IMR-90 (cell line): Measurements from ENCODE around the gene SHB. TPM values are rescaled to one million over a fixed set of nuclear protein-coding genes. Genes with fewer than 3 reads are reported as not detected.

Experiments used
- ATAC-seq: fragments of 200-7000 bp; cut with Tn5 transposase; 2 replicates; pipeline ENCODE4 v1.9.1; 2020; ENCODE audit warnings: low read depth, mild to moderate bottlenecking, moderate library complexity
- BruUV-seq: library from RNA; stranded (reverse); fragments of 400-500 nt; replicated peaks from 2 replicates; lab custom pipeline; 2021; lab: Mats Ljungman, UMichigan
- CTCF ChIA-PET: fragments of 300-600 bp; formaldehyde crosslinking; extraction: SDS; loops from one replicate; lab custom pipeline; 2021; ENCODE audit warnings: antibody characterized with exemption; lab: Yijun Ruan, JAX
- POLR2A ChIA-PET: fragments of 300-600 bp; sonication (Branson Sonifier 250); formaldehyde crosslinking; loops from one replicate; lab custom pipeline; 2022; ENCODE audit warnings: antibody characterized with exemption; ENCODE audit not compliant: unreplicated experiment; lab: Charles Lee
- DNase-seq: peaks from one replicate; pipeline ENCODE4 v3.0.0; 2013
- H2AFZ ChIP-seq: replicated peaks from 2 replicates; pipeline ENCODE3; 2013; ENCODE audit warnings: low read length, mild to moderate bottlenecking; ENCODE audit not compliant: poor library complexity
- H2AK5ac ChIP-seq: 2 replicates; pipeline ENCODE4 v1.6.1; 2013; ENCODE audit warnings: low read depth, low read length, inconsistent platforms
- H2AK9ac ChIP-seq: replicated peaks from 2 replicates; pipeline ENCODE3; 2013; ENCODE audit warnings: mild to moderate bottlenecking, low read depth, low read length, moderate library complexity; ENCODE audit not compliant: poor library complexity
- H2BK120ac ChIP-seq: 2 replicates; pipeline ENCODE4 v1.6.1; 2013; ENCODE audit warnings: low read depth, low read length, inconsistent platforms
- H2BK15ac ChIP-seq: 3 replicates; pipeline ENCODE4 v1.6.1; 2013; ENCODE audit warnings: low read depth, low read length, inconsistent platforms
- H2BK20ac ChIP-seq: 2 replicates; pipeline ENCODE4 v1.6.1; 2013; ENCODE audit warnings: low read depth, mild to moderate bottlenecking, inconsistent platforms, low read length, moderate library complexity
- H2BK5ac ChIP-seq: 2 replicates; pipeline ENCODE4 v1.6.1; 2013; ENCODE audit warnings: mild to moderate bottlenecking, low read depth, low read length, inconsistent platforms; ENCODE audit not compliant: poor library complexity, severe bottlenecking
- H3K14ac ChIP-seq: replicated peaks from 2 replicates; pipeline ENCODE4 v1.6.1; 2013; ENCODE audit warnings: low read depth, low read length, inconsistent platforms
- H3K18ac ChIP-seq: 2 replicates; pipeline ENCODE4 v1.6.1; 2013; ENCODE audit warnings: low read depth, low read length, control low read depth
- H3K23ac ChIP-seq: 2 replicates; pipeline ENCODE4 v1.6.1; 2013; ENCODE audit warnings: low read depth, low read length, inconsistent platforms
- H3K27ac ChIP-seq: 2 replicates; pipeline ENCODE4 v1.5.1; 2013; ENCODE audit warnings: mild to moderate bottlenecking, control low read depth, low read length; ENCODE audit not compliant: insufficient read depth
- H3K27me3 ChIP-seq: 2 replicates; pipeline ENCODE4 v1.6.1; 2013; ENCODE audit warnings: low read length; ENCODE audit not compliant: control insufficient read depth, insufficient read depth
- H3K36me3 ChIP-seq: 2 replicates; pipeline ENCODE4 v1.6.1; 2013; ENCODE audit warnings: low read length, mixed read lengths; ENCODE audit not compliant: control insufficient read depth, insufficient read depth
- H3K4ac ChIP-seq: 2 replicates; pipeline ENCODE4 v1.6.1; 2013; ENCODE audit warnings: low read depth, low read length, inconsistent platforms
- H3K4me1 ChIP-seq: 2 replicates; pipeline ENCODE4 v1.6.1; 2013; ENCODE audit warnings: low read length, mixed read lengths; ENCODE audit not compliant: control insufficient read depth, insufficient read depth
- H3K4me2 ChIP-seq: 2 replicates; pipeline ENCODE4 v1.6.1; 2013; ENCODE audit warnings: low read depth, mild to moderate bottlenecking, control low read depth, low read length, moderate library complexity
- H3K4me3 ChIP-seq: 2 replicates; pipeline ENCODE4 v1.5.1; 2013; ENCODE audit warnings: low read depth, mild to moderate bottlenecking, control low read depth, low read length, moderate library complexity; ENCODE audit not compliant: insufficient read depth
- H3K56ac ChIP-seq: 2 replicates; pipeline ENCODE4 v1.6.1; 2013; ENCODE audit warnings: low read length, inconsistent platforms; ENCODE audit not compliant: insufficient read depth; ENCODE audit errors: extremely low read depth
- H3K79me1 ChIP-seq, 2 experiments: 2 replicates each; pipeline ENCODE4 v1.6.1; 2013; ENCODE audit warnings: low read length in 2 of 2, inconsistent platforms in 1 of 2, low read depth in 1 of 2
- H3K9ac ChIP-seq: 2 replicates; pipeline ENCODE4 v1.6.1; 2013; ENCODE audit warnings: low read depth, low read length, control low read depth
- H3K9me1 ChIP-seq: 2 replicates; pipeline ENCODE4 v1.6.1; 2013; ENCODE audit warnings: low read length, inconsistent platforms; ENCODE audit not compliant: insufficient read depth
- H3K9me3 ChIP-seq: 2 replicates; pipeline ENCODE4 v1.6.1; 2013; ENCODE audit warnings: low read length; ENCODE audit not compliant: control insufficient read depth, insufficient read depth
- H4K20me1 ChIP-seq: 2 replicates; pipeline ENCODE4 v1.6.1; 2013; ENCODE audit warnings: low read length, inconsistent platforms; ENCODE audit not compliant: insufficient read depth
- H4K5ac ChIP-seq: 2 replicates; pipeline ENCODE4 v1.6.1; 2013; ENCODE audit warnings: mild to moderate bottlenecking, low read depth, low read length, control low read depth
- H4K8ac ChIP-seq, 2 experiments: 2 replicates each; pipeline ENCODE4 v1.6.1; 2013; ENCODE audit warnings: low read depth in 2 of 2, low read length in 2 of 2, control low read depth in 1 of 2, inconsistent platforms in 1 of 2
- H4K91ac ChIP-seq: 2 replicates; pipeline ENCODE4 v1.6.1; 2013; ENCODE audit warnings: low read depth, low read length, inconsistent platforms; ENCODE audit not compliant: insufficient read depth
- CEBPB ChIP-seq: IDR thresholded peaks from 2 replicates; pipeline ENCODE4 v1.6.1; 2012; ENCODE audit warnings: low read depth, low read length, improper control_type of control experiment
- NFE2L2 ChIP-seq: fragments of 150-350 bp; IDR thresholded peaks from 2 replicates; pipeline ENCODE4 v1.6.1; 2016; ENCODE audit warnings: low read depth, mild to moderate bottlenecking, low read length
- POLR2A ChIP-seq: IDR thresholded peaks from 2 replicates; pipeline ENCODE4 v1.6.1; 2012; ENCODE audit warnings: mild to moderate bottlenecking, low read depth, low read length
- RCOR1 ChIP-seq: IDR thresholded peaks from 2 replicates; pipeline ENCODE4 v1.6.1; 2012; ENCODE audit warnings: mild to moderate bottlenecking, low read length, improper control_type of control experiment; ENCODE audit not compliant: insufficient replicate concordance
- RFX5 ChIP-seq: IDR thresholded peaks from 2 replicates; pipeline ENCODE4 v1.8.0; 2012; ENCODE audit warnings: low read depth, mild to moderate bottlenecking, low read length, moderate library complexity
- WGBS, 2 experiments: methylation state at CpG; one replicate each; pipeline versions ENCODE4 v1.1.5 to v1.1.7; 2013; ENCODE audit warnings: missing lambda C conversion rate in 2 of 2; ENCODE audit not compliant: insufficient read length in 1 of 2; ENCODE audit errors: extremely low coverage in 2 of 2; 5-methylcytosine and 5-hydroxymethylcytosine counted together
- dilution Hi-C: fragments of 300-500 bp; cut with HindIII; formaldehyde crosslinking; loops from one replicate; pipeline ENCODE4 v1.14.3; 2018; ENCODE audit warnings: low sequenced_read_pairs; ENCODE audit not compliant: unreplicated experiment
- in situ Hi-C: fragments of 300-500 bp; cut with MboI; formaldehyde crosslinking; loops from 3 replicates; pipeline ENCODE4 v1.14.3; 2019; ENCODE audit warnings: low sequenced_read_pairs, inconsistent platforms, mixed read lengths
- intact Hi-C: fragments of 100-400 bp; cut with micrococcal nuclease; formaldehyde crosslinking; loops from 2 replicates; pipeline ENCODE4 v1.10.0; 2022
- polyA plus RNA-seq, 3 experiments: library from polyadenylated mRNA; depleted of rRNA; stranded (reverse); fragments of >200 nt; gene quantifications; 2 replicates each; pipeline ENCODE4 v1.2.3, GENCODE V29; 2012; ENCODE audit warnings: low replicate concordance in 1 of 3
- total RNA-seq: library from RNA; depleted of rRNA; stranded (reverse); fragments of >200 nt; gene quantifications from 2 replicates; pipeline ENCODE4 v1.2.3, GENCODE V29; 2012
- TF ChIP-seq, protein P1 (sequence below): conservative IDR thresholded peaks from 2 replicates; pipeline ENCODE4 v1.5.1; 2012; ENCODE audit warnings: mild to moderate bottlenecking, low read depth, low read length, improper control_type of control experiment

The SHB gene
- total and polyA plus RNA-seq, 2 of the 4 experiments (the other 2 are of a cell fraction): 6.1 to 20.4 TPM

DNA sequence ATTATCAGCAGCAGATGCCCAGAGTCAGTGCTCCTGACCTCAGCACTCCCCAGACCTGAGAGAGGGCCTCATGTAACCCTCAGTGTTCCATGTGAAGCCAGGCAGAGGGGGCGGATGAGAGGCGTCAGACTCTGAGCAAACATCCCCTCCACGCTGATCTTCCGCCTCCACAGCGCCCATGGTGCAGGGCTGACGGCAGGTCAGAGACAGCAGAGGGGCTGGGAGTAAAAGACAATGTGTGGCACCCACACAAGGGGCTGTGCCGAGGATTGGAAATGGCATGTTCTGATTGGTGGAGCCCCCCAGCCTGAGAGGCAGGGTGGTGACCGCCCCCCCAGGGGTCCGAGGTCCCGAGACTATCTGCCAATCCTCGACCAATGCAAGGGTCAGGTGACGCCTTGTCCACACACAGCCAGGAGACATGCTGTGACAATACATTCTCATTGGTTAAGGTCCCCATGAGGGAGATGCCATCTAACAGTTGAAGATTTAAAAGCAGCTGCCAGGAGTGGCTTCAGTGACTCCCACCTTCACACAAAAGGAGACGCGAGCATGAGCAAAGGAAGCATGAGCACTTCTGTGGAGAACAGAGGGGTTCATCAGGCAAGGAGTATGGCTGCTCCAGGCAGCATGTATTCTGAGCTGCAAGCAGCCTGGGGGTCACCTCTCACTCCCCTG, 145.8 kb downstream of the SHB start:
- 65% methylated on average over 6 of the region's 14 CpGs; no CpG with 5 or more reads in 1 of the 2 experiments for WGBS, 2 experiments
- Histone ChIP-seq H2BK120ac (no peak overlapping the region), H3K4me3 (no peak overlapping the region), H3K18ac (no peak overlapping the region), H2BK15ac (no peak overlapping the region), H4K5ac (no peak overlapping the region), H2AK9ac (no peak overlapping the region), H3K56ac (no peak overlapping the region), H2BK20ac (no peak overlapping the region), H2AK5ac (no peak overlapping the region), H3K27me3 (no peaks in the 10 kb centered on the region), H3K14ac (no peak overlapping the region), H4K91ac (0 out of 2 replicates have a peak overlapping the region, but pooled peaks have one; percentile 27), H3K9me3 (no peaks in the 10 kb centered on the region), H3K27ac (no peak overlapping the region), H3K79me1 (peaks cover 70 to 91% of the 10 kb centered on the region in 2 experiments), H2AFZ (peak overlapping the region; percentile 40), H3K9me1 (peaks cover 31% of the 10 kb centered on the region), H3K4ac (peak overlapping the region; percentile 52; the same call in 1 of the 2 replicates), H3K9ac (no peak overlapping the region), H3K23ac (no peak overlapping the region), H3K4me1 (peaks cover 17% of the 10 kb centered on the region), H4K8ac (0 out of 4 replicates have a peak overlapping the region, but pooled peaks of 1 of the 2 experiments have one; percentile 12), H4K20me1 (peaks cover 32% of the 10 kb centered on the region), H3K36me3 (peaks cover 40% of the 10 kb centered on the region), H2BK5ac (no peak overlapping the region), H3K4me2 (no peak overlapping the region)
- BruUV-seq: no TSS peak
- ChIA-PET CTCF (no interaction called here), POLR2A (no interaction called here)
- intact Hi-C loops (no loop called here), in situ Hi-C loops (loop anchor here (10.0 kb wide), 1 partner anchor 142 kb away; the partner anchor contains the start of gene SHB), dilution Hi-C loops (loop anchor here (25.0 kb wide), 1 partner anchor 464 kb away; the partner anchor contains the start of gene ALDH1B1)
- ATAC-seq (no peak), DNase-seq (no peak)
- TF ChIP-seq POLR2A (no peak), RCOR1 (no peak), CEBPB (no peak), RFX5 (no peak), NFE2L2 (no peak)
- TF ChIP-seq, protein P1, sequence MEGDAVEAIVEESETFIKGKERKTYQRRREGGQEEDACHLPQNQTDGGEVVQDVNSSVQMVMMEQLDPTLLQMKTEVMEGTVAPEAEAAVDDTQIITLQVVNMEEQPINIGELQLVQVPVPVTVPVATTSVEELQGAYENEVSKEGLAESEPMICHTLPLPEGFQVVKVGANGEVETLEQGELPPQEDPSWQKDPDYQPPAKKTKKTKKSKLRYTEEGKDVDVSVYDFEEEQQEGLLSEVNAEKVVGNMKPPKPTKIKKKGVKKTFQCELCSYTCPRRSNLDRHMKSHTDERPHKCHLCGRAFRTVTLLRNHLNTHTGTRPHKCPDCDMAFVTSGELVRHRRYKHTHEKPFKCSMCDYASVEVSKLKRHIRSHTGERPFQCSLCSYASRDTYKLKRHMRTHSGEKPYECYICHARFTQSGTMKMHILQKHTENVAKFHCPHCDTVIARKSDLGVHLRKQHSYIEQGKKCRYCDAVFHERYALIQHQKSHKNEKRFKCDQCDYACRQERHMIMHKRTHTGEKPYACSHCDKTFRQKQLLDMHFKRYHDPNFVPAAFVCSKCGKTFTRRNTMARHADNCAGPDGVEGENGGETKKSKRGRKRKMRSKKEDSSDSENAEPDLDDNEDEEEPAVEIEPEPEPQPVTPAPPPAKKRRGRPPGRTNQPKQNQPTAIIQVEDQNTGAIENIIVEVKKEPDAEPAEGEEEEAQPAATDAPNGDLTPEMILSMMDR: no peak
